Esophagus (tissue), 2 donors: Measurements from ENCODE around the gene CERS6. TPM values are rescaled to one million over a fixed set of nuclear protein-coding genes. Genes with fewer than 3 reads are reported as not detected.
"Not testable (repeated sequence)": the region's sequence is repeated elsewhere in the genome, so short reads cannot be mapped to it uniquely, and the experiment has no call there.

Source experiments
- H3K27ac ChIP-seq, 2 donors: one replicate each; pipeline ENCODE4 v1.5.1; 2013; ENCODE audit warnings: low read depth in 2 of 2, mild to moderate bottlenecking in 2 of 2, inconsistent platforms in 1 of 2, low read length in 1 of 2, moderate library complexity in 1 of 2
- H3K27me3 ChIP-seq, 2 donors: one replicate each; pipeline ENCODE4 v1.6.1; 2013; ENCODE audit warnings: low read length in 2 of 2, control low read depth in 1 of 2, mild to moderate bottlenecking in 1 of 2; ENCODE audit not compliant: insufficient read depth in 2 of 2, control insufficient read depth in 1 of 2
- H3K36me3 ChIP-seq, 2 donors: one replicate each; pipeline ENCODE4 v1.6.1; 2013; ENCODE audit warnings: low read length in 1 of 2; ENCODE audit not compliant: control insufficient read depth in 2 of 2, insufficient read depth in 2 of 2
- H3K4me1 ChIP-seq, 2 donors: one replicate each; pipeline ENCODE4 v1.6.1; 2013; ENCODE audit warnings: low read length in 1 of 2; ENCODE audit not compliant: control insufficient read depth in 2 of 2, insufficient read depth in 2 of 2
- H3K4me3 ChIP-seq, 2 donors: one replicate each; pipeline ENCODE4 v1.5.1; 2013; ENCODE audit warnings: low read length in 2 of 2, mild to moderate bottlenecking in 2 of 2, low read depth in 1 of 2, moderate library complexity in 1 of 2
- H3K9me3 ChIP-seq, 2 donors: one replicate each; pipeline ENCODE4 v1.6.1; 2013; ENCODE audit warnings: mild to moderate bottlenecking in 2 of 2, low read depth in 1 of 2, low read length in 1 of 2, moderate library complexity in 1 of 2; ENCODE audit not compliant: control insufficient read depth in 2 of 2, insufficient read depth in 1 of 2
- WGBS, 2 donors: extraction: QIAGEN DNeasy Blood & Tissue Kit; methylation state at CpG; one replicate each; pipeline ENCODE4 v1.1.7; 2013; 5-methylcytosine and 5-hydroxymethylcytosine counted together
- polyA plus RNA-seq, 2 donors: library from polyadenylated mRNA; stranded (reverse); fragments of 200-250 nt; gene quantifications; one replicate each; pipeline ENCODE4 v1.2.3, GENCODE V29; 2013
- donor health status: healthy with polysubstance abuse.
- donor health status: Bipolar disorder and iron deficiency.

The CERS6 gene
- polyA plus RNA-seq, 2 donors: 4.2 to 7.6 TPM

DNA sequence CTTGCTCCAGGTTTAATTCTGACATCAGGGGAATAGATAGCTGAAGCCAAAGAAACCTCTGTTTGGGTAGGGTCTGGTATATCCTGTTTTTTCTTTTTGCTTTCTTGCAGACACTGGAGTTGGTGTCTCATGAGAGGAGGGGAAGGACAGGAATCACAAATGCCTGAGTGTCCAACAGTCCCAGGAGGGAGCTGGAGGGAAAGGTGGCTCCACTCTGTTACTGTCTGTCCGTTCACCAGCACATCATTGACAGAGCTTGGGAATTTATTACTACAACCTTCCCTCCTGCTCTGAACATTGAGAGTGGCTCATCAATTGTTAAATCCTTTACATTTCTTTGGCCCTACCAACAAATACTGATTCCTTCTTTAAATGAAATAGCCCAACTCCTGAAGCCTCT, 194.1 kb downstream of the CERS6 start:
- no peak overlapping the region for H3K4me3 ChIP-seq
- no peak overlapping the region for H3K27ac ChIP-seq
- no peaks in the 10 kb centered on the region for H3K36me3 ChIP-seq
- H3K9me3 ChIP-seq: no peaks in the 10 kb centered on the region
- 58 to 86% methylated on average over 1 of the region's 1 CpG for WGBS, 2 donors
- H3K27me3 ChIP-seq: no peaks in the 10 kb centered on the region
- H3K4me1 ChIP-seq: no peaks in the 10 kb centered on the region

DNA sequence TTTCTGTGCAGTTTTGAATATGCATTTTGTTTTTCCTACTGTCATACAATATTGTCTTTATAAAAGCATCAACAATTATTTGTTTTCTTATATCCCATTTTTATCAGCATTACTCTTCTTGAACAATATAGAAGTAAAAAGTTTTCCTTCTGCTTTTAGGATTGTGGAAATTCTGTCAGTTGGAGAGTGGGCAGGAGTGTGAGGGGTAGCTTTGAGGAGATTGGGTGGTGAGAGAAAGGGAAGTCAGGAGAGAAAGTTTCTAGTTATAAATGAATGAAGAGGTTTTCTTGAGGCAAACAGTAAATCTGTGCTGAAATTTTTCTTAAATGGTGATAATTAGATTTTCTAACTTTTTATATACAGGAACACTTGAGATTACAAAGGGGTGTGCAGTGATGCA, 194.7 kb downstream of the CERS6 start:
- no peaks in the 10 kb centered on the region for H3K27me3 ChIP-seq
- H3K27ac ChIP-seq: no peak overlapping the region
- H3K9me3 ChIP-seq: no peaks in the 10 kb centered on the region
- H3K4me3 ChIP-seq: no peak overlapping the region
- no peaks in the 10 kb centered on the region for H3K36me3 ChIP-seq
- no peaks in the 10 kb centered on the region for H3K4me1 ChIP-seq

DNA sequence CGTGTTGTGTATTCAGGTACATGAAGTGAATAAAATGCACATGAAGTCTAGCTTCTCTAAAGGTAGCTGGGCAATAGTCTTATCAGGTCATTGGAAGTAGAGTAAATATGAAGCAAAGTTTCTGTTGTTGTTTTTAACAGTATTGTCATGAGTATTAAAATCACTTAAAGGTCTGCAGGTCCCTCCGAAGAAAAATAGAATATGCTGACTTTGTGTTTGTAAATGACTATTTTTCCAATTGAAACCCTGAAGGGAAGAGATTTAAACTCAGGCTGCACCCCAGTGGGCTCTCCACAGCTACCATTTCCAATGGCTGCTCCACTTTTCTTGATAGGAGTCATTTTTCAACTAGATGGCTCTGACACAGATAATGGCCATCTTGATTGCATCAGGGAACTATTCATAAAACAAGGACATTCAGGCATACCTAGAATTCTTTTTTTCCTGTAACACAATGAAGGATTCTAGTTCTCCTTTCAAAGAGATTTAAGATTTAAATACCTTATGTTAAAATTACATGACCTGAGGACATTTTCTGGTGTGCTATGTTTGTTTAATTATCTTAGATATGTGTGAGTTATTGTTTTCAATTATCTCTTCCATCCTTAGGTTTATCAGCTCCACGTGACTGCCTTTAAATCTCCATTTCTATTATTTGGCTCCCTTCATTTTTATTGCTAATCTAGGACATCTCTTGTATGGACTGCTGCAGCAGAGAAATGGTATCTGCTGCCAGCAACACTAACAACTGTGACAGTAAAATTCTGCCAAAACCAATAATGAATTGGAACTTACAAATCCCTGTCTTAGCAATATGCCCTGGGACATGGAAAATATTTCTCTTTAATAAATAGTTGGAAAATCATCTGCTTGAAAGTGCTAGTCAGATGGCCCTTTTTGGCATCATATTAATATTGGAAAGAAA, 197.2 kb downstream of the CERS6 start:
- no peaks in the 10 kb centered on the region for H3K36me3 ChIP-seq
- no peaks in the 10 kb centered on the region for H3K4me1 ChIP-seq
- 67 to 69% methylated on average over 3 of the region's 3 CpGs for WGBS, 2 donors
- H3K27ac ChIP-seq: no peak overlapping the region
- H3K27me3 ChIP-seq: no peaks in the 10 kb centered on the region
- H3K9me3 ChIP-seq: no peaks in the 10 kb centered on the region
- H3K4me3 ChIP-seq: no peak overlapping the region

DNA sequence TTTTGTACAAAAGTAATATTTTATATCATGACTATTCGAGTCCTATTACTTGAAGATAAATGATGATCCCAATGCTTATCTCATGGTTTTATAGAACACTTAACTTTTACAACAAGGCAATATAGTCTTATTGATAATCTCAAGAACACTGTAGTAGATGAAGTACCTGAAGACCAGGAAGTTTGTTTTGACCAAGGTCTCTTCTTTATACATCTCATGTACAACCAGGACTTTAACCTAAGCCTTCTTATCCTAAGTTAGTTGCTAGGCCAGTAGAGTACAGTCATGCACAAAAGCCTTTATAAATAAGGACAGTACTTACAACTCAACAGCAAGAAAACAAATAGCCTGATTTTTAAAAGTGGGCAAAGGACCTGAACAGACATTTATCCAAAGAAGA, 198.6 kb downstream of the CERS6 start:
- no peak overlapping the region for H3K27ac ChIP-seq
- no peaks in the 10 kb centered on the region for H3K27me3 ChIP-seq
- no peaks in the 10 kb centered on the region for H3K4me1 ChIP-seq
- H3K4me3 ChIP-seq: no peak overlapping the region
- H3K36me3 ChIP-seq: no peaks in the 10 kb centered on the region
- H3K9me3 ChIP-seq: no peaks in the 10 kb centered on the region
- 89 to 93% methylated on average over 1 of the region's 1 CpG for WGBS, 2 donors

DNA sequence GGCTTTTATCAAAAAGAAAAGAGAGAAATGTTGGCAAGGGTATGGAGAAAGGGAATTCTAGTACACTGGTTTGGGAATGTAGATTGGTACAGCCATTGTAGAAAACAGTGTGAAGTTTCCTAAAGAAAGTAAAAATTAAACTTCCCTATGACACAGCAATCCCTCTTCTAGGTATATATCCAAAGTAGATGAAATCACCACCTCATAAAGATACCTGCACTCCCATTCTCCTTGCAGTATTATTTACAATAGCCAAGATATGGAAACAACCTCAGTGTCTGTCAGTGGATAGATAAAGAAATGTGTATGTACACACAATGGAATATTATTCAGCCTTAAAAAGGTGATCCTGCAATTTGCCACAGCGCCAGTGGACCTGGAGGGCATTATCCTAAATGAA, 199.1 kb downstream of the CERS6 start:
- 98 to 100% methylated on average over 1 of the region's 1 CpG for WGBS, 2 donors
- no peaks in the 10 kb centered on the region for H3K4me1 ChIP-seq
- H3K27ac ChIP-seq: no peak overlapping the region
- H3K4me3 ChIP-seq: no peak overlapping the region
- no peaks in the 10 kb centered on the region for H3K27me3 ChIP-seq
- H3K9me3 ChIP-seq: no peaks in the 10 kb centered on the region
- no peaks in the 10 kb centered on the region for H3K36me3 ChIP-seq

DNA sequence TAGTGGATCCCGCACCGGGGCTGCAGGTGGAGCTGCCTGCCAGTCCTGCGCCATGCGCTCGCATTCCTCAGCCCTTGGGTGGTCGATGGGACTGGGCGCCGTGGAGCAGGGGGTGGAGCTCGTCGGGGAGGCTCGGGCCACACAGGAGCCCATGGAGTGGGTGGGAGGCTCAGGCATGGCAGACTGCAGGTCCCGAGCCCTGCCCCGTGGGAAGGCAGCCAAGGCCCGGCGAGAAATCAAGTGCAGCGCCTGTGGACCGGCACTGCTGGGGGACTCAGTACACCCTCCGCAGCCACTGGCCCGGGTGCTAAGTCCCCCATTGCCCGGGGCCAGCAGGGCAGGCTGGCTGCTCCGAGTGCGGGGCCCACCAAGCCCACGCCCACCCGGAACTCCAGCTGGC, 201.3 kb downstream of the CERS6 start:
- not testable (repeated sequence) for H3K4me1 ChIP-seq, H3K27ac ChIP-seq, H3K27me3 ChIP-seq, H3K9me3 ChIP-seq, H3K36me3 ChIP-seq, H3K4me3 ChIP-seq
- WGBS, 2 donors: 94 to 95% methylated on average over 17 to 22 of the region's 24 CpGs

DNA sequence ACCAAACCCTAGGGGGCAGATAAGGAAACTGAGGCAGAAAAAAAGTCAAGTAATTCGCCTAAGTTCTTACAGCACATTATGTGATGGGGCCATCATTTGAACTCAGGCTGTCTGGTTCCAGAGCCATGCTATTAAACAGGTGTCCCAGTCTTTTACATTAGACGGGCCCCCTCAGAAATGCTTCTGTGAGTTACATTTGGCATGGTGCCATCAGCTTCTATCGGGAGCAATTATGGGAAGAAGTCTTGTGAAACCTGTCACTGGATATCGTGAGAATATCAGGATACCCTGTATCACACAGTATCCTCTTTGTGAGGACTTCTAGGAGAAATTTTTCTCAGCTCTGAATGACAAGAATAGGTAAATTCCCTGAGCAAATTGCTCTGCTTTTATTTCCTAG, 202.6 kb downstream of the CERS6 start:
- Histone ChIP-seq H3K27me3 (no peaks in the 10 kb centered on the region), H3K4me3 (no peak overlapping the region), H3K4me1 (no peaks in the 10 kb centered on the region), H3K9me3 (no peaks in the 10 kb centered on the region), H3K27ac (no peak overlapping the region), H3K36me3 (no peaks in the 10 kb centered on the region)
- WGBS, 2 donors: 72 to 79% methylated on average over 4 of the region's 4 CpGs

DNA sequence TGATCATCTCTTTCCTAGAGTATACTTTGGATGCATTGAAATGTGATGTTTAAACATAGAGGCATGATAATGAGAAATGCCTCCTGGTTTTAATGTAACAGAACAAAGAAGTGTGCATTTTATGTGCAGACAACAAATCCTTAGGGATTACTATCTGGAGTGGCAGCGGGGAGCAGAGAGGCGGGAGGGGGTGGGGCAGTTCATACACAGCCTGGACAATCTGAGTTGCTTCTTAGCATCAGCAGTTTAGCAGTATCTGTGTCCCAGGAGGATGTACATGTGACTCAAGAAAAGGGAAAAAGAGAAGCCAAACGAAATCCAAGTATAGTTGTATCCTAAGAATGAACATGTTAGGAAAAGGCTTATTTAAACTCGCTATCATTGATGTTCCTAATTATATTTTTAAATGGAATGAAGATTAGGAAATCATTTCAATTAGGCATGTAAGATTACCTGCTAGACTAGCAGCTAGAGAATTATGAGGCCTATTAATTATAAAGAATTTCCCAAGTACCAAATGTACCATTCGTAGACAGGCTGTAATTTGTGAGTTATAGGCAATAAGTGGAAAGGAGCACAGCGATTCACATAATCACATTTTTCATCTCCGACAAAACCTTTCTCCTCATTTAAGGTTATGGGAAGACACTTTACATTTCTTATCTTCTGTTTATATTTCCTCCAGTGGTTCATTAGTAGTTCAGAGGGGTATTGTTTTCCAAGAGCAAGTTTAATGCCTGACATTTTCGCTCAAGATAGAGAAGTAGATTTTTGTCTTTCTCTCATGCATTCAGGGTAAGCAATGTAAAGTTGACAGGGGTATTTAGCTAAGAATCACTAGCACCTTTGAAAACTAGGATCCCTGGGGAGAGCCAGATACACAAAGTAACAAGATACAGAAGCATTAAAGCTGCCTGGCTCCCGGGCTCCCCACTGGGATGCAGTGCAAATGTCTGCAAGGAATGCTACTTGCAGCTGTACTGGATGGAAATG, 205.1 kb downstream of the CERS6 start:
- Histone ChIP-seq H3K27me3 (no peaks in the 10 kb centered on the region), H3K4me1 (no peaks in the 10 kb centered on the region), H3K27ac (no peak overlapping the region), H3K4me3 (no peak overlapping the region), H3K9me3 (no peaks in the 10 kb centered on the region), H3K36me3 (no peaks in the 10 kb centered on the region)
- WGBS, 2 donors: 83 to 88% methylated on average over 9 of the region's 9 CpGs

DNA sequence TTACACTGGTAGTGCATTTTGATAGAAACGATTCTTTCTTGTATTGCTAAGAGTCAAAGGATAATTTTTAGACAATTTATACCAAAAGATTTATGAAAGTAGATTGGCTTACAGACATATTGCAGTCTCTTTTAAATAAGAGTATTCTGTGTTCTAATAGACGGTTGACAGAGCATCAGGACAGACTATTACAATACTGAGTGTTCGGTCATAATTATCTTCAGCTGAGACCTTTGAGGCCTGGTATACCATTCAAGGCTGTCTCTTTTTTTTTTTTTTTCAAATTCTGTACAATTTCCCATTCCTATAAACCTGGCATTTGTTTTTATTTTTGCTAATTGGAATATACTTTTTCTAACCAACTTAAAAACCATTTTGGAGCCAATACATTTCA, 205.8 kb downstream of the CERS6 start:
- H3K9me3 ChIP-seq: no peaks in the 10 kb centered on the region
- H3K27me3 ChIP-seq: no peaks in the 10 kb centered on the region
- H3K36me3 ChIP-seq: no peaks in the 10 kb centered on the region
- H3K27ac ChIP-seq: no peak overlapping the region
- 74 to 77% methylated on average over 3 of the region's 3 CpGs for WGBS, 2 donors
- H3K4me1 ChIP-seq: no peaks in the 10 kb centered on the region
- no peak overlapping the region for H3K4me3 ChIP-seq
